22Rv1 (cell line): ENCODE measurements around the gene PPY.

Experiments used
- CTCF ChIP-seq: fragments of 450-650 bp; IDR thresholded peaks from 2 replicates; pipeline ENCODE4 v1.5.1; 2017; ENCODE audit warnings: mild to moderate bottlenecking
- ZFX ChIP-seq: fragments of 450-650 bp; IDR thresholded peaks from 2 replicates; pipeline ENCODE4 v1.6.1; 2017; ENCODE audit warnings: antibody characterized with exemption, borderline replicate concordance

- TF ChIP-seq ZFX (no peak), CTCF (no peak)
These were observed 44.1 kb upstream of the PPY start for GRCh38 chr17:43986225-43986981.
